Left cardiac atrium (tissue), 4 donors: ENCODE data around the gene DOC2B. TPM values are rescaled to one million over a fixed set of nuclear protein-coding genes. Genes with fewer than 3 reads are reported as not detected.
A peak's percentile ranks its signal among the peaks of the same experiment; 100 is the strongest.
"Not testable (repeated sequence)": the region's sequence is repeated elsewhere in the genome, so short reads cannot be mapped to it uniquely, and the experiment has no call there.

ENCODE experiments used
- ATAC-seq, 2 donors: fragments of 200-7000 bp; cut with Tn5 transposase; one replicate each; pipeline ENCODE4 v1.9.1; 2020; ENCODE audit warnings: mild to moderate bottlenecking in 2 of 2, moderate library complexity in 2 of 2
- DNase-seq: peaks from one replicate; pipeline ENCODE4 v3.0.0-alpha.2; 2020
- intact Hi-C, 2 donors: fragments of 100-400 bp; cut with DNase I; formaldehyde crosslinking; loops; one replicate each; pipeline versions ENCODE4 v1.14.1 to v1.15.1; 2022 to 2023
- total RNA-seq, 2 donors: library from RNA; stranded (reverse); fragmentation: NEBNext Ultra II Directional; extraction: Animal tissue kit (Norgen Biotek cat#: 25700); gene quantifications; one replicate each; pipeline ENCODE4 v1.2.1, GENCODE V29; 2021
- donor health status: DM: no; HTN: yes; CAD: no.
- donor health status: DM: no; HTN: yes; CAD: no; lungs with severe emphysema.
- donor health status: DM: yes; HTN: yes; CAD: no.
- donor health status: Dilated cardiomyopathy.

The DOC2B gene
- total RNA-seq, 2 donors from 2014 or later = 6.8 to 16.4 TPM

DNA sequence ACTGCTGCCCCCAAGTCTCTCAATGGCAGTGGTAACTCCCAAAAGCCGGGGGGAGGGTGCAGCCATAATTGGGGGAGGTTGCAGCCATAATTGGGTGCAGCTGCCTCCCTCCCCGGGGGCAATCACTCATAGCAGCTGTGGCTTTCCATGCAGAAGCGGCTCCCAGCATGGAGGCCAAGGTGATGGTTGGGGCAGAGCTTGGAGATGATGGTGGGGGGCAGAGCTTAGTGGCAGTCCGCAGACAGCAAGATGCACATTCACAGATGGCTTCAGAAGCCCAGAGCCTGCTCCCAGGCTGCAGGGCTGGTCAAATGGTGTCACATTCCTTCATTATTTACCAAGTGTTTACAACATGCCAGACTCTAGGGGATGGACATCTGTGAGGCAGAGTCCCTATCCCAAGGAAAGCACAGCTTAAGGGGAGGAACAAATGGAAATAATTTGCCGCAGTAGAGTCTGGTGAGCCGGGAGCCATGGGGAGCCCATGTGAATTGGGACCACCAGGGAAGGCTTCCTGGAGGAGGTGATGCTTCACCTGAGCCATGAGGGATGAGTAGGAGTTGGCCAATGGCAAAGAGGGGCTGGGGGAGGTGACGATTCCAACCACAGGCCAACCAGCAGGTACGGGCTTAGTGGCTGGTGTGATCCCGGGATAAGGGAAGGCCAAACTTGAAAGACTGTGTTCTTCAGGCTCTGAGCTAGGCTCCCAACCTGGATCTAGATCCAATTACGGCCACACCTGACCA is 8.1 kb downstream of the DOC2B start:
- no peak for ATAC-seq
- intact Hi-C loops = no loop called here
- DNase-seq = no peak

DNA sequence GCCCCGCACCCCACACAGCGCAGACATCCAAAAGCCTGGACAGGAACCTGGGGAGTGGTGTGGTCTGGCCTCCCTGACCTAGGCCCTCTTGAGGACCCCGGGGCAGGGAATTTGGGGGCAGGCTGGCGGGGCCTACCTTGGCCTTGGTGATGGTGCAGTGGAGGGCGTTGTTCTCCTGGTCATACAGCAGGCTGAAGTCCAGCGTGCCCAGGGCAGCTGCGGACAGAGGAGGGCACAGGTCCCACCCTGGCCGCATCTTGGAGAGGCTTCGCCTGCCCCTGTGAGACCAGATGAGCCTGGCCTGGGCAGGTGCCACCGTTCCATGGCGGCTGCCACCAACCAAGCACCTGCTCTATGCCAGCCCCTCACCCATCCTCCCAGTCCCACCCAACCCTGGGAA is 9.0 kb downstream of the DOC2B start:
- intact Hi-C loops = no loop called here
- ATAC-seq = no peak
- no peak for DNase-seq

DNA sequence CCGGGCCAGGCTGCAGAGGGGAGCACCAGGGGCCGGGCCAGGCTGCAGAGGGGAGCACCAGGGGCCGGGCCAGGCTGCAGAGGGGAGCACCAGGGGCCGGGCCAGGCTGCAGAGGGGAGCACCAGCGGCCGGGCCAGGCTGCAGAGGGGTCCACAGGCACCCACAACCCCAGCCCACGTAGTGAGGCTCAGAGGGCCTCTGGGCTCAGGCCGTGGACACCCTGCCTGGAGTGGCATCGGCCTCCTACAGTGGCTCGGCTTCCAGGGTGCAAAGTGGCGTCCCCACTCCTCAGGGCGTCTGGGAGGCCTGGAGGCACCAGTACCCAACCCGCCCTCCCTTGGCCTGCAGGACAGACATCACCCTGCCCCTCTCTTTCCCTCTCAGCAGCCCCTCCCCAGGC is 9.6 kb downstream of the DOC2B start:
- ATAC-seq (no peak), DNase-seq (no peak)
- intact Hi-C loops = no loop called here

DNA sequence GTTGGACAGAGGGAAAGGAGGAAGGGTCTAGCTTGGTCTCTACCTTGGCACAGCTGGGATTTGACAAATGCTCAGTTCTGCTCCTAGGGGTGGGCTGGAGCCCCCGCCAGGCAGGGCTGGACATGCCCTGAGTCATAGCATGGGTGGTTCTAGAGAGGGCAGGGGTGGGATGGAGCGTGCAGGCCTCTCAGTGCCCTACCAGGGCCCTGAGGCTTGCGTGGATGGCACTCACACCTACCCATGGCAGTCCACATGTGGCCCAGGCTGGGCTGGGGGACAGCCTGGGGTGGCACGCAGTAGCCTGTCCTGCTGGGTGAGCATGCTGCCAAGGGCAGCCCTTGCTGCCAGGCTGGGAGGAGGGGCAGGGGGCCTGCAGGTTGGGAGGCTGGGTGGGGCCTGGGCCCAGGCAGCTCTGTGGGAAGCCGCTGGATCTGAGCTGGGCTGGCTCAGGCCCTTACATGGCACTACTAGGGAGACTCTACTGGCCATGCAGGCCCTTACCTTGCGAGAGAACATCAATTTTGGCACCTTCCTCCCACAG is 11.2 kb downstream of the DOC2B start:
- ATAC-seq (no peak), DNase-seq (no peak)
- intact Hi-C loops = no loop called here

DNA sequence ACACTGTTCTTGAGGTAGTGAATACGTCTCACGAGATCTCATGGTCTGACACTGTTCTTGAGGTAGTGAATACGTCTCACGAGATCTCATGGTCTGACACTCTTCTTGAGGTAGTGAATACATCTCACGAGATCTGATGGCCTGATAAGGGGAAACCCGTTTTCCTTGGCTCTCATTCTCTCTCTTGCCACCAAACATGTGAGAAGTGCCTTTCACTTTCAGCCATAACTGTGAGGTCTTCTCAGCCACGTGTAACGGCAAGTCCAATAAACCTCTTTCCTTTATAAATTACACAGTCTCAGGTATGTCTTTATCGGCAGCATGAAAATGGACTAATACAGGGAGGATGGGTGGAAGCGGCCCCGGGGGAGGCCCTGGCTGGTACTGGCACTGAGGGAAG is 12.8 kb downstream of the DOC2B start:
- intact Hi-C loops, DNase-seq, ATAC-seq: not testable (repeated sequence)

DNA sequence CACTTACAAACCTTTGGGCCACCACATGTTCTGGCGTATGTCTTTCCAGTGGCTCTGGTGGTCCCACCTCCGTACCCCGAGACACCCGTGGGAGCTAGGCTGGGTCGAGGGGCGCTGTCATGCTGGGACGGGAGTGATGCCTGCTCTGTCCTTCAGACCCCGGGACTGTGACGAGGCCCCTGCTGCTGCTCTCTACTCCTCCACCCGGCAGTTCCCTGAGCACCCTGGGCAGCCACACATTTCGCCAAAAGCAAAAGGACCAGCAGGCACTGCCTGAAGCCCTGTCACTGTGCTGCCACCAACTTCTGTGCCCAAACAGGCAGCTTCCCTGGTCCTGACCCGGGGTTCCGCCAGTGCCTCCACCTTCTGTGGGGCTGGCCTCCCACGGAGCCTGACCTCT is 15.5 kb downstream of the DOC2B start:
- intact Hi-C loops = no loop called here
- DNase-seq (no peak), ATAC-seq (no peak)

DNA sequence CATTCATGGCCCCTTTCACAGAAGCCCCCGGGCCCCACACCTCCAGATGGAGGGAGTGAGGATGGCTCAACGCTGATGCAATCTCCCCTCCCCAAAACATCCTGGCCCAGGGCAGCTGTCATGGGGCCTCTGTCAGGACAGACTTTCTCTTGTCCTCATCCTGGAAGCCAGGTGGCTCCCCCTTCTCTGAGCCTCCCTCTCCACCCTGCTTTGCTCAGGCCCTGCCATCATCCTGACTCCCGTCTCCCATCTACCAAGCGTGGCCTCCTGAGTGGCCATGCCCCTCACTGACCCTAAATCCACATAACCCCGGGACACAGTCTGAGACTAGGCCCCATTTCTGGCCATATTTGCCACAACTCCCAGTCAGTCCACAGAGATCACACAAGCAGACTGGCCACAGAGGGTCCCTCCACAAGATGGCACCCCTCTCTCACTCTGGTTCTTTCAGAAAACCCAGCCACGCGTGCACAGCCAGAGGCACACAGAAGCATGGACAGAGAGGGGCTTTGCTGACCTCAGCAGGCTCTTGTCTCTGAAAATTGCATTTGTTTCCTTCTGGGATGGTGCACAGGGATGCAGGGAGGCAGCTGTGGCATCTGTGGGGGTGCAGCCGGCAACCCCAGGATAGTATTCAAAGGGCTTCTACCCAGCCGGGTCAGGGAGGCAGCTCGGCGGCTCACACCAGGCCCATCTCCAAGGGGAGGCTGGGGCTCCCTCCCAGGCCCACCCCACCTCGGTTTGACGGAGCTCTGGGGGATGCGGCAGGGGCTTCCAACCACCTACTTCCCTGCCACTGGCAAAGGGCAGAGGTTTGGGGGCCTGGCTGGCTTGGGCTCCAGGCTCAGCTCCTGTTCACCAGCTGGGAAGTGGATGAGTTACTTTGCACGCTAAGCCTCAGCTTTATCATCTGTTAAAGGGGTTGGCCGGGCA is 16.9 kb downstream of the DOC2B start:
- peak; percentile 65 for DNase-seq
- intact Hi-C loops = loop anchor here (5.0 kb wide), 1 partner anchor 223 kb away; no protein-coding TSS in a partner anchor
- ATAC-seq = peak; percentile 87 to 90

DNA sequence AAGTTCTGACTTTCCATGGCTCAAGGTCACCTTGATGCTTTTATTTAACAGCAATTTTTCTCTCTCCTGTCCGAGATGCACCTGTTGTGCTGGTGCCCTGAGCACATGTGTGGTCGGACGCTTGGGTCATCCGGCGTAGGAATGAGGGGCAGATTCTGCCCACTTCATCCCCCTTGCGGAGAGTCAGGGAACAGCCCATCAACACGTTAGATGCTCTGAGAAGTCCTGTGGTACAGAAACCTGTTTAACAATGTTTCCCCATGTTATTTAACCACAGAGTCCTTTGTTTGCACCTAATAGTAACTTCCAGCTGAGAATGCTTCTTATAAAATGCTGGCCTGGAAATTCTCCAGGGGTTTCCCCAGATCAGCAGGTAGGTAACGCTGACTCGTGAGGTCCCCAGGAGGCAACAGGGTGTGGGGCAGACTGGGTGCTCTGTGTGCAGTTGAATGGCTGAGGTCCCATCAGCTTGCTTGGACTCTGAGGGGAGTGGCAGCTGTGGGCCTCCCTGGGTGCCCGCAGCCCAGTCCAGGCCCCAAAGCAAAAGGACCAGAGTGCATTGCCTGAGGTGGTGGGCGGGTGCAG is 17.8 kb downstream of the DOC2B start:
- no peak for DNase-seq
- intact Hi-C loops = loop anchor here (5.0 kb wide), 1 partner anchor 224 kb away; no protein-coding TSS in a partner anchor
- no peak for ATAC-seq

DNA sequence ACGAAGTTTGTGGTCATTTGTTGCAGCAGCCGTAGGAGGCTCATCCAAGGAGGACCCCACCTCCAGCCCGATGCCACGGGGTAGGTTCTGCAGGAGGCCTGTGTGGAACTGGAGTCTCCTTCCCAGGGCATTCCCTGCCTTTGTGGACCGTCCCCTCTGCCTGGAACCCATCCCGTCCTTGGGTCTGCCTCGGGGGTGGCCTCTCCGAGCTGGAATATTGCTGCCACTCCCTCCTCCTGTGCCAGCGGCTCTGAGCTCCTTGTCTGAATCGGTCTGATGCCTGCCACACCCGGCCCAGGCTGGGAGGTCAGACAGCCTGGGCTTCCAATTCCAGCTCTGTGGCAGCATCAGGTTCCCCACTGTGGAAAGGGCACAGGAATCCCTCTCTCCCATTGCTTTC is 18.8 kb downstream of the DOC2B start:
- intact Hi-C loops = loop anchor here (5.0 kb wide), 1 partner anchor 225 kb away; no protein-coding TSS in a partner anchor
- DNase-seq = no peak
- no peak for ATAC-seq

DNA sequence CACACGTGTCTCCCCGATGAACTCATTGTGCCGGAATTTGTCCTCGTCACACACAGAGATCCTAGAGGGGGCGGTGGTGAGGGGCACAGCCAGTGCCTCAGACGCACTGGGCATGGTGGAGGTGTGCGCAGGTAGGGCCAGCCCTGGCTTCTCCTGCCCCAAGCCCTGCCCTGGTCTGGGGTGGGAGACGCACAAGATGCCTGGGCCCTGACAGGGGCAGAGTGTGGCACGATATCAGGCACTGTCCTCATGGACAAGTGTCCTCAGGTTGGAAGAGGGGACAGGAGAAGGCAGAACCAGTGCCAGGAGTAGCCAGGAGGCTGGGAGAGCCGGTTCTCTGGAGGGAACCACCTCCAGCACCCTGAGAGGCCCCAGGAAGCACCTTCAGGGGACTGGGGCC is 20.0 kb downstream of the DOC2B start:
- DNase-seq (no peak), ATAC-seq (no peak)
- intact Hi-C loops = loop anchor here (5.0 kb wide), 1 partner anchor 226 kb away; no protein-coding TSS in a partner anchor

DNA sequence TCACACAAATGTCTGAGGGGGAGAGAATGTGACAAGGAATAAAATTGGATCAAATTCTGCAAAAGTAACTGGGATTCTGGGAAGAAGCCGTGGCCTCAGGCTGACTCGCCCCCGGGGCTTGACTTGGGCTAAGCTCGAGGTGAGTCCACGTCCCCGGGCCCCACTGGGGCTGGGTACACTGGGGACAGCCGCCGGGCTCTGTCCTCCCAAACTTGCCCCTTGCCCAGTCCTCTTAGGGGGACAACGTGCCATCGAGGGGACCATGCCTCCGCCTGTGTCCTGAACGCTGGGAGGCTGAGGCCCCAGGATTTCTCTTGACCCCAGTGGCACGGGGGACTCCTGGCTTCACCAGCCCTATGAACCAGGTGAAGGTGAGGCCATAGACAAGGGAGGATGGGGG is 21.1 kb downstream of the DOC2B start:
- no peak for ATAC-seq
- intact Hi-C loops = loop anchor here (5.0 kb wide), 1 partner anchor 227 kb away; no protein-coding TSS in a partner anchor
- no peak for DNase-seq

DNA sequence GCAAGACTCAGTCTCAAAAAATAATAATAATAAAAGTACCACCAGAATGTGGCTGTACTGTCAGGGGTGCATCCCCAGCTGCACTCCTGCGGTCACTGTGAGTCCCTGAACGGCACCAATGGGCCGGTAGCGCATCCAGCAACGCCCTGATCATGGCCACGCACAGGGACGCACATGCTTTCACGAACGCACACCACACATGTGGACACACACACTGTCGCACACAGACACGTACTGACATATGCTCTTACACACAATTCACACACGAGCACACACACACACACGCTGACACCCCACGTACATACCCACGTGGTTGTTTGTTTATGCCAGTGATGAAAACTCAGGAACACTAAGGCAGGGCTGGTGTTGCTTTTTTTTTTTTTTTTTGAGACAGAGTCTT is 21.8 kb downstream of the DOC2B start:
- no peak for DNase-seq
- no peak for ATAC-seq
- intact Hi-C loops = loop anchor here (5.0 kb wide), 1 partner anchor 228 kb away; no protein-coding TSS in a partner anchor

DNA sequence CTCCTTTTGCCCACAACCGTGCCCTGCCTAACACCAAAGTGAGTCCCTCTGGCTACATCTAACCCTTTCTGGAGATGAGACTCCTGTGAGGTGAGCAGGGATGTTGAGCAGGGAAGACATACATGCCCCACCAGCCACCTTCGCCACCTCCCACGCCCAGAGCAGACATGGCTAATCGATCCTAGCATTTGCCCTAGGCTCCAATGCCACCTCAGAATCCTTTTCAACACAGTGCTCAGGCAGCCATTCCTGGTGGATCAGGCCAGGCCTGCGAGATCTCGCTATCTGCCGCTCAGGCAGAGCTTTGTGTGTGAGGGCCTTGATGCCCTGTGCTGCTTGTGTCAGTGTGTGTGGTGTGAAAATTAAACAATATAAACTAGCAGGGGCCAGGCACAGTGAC is 23.1 kb downstream of the DOC2B start:
- DNase-seq = no peak

DNA sequence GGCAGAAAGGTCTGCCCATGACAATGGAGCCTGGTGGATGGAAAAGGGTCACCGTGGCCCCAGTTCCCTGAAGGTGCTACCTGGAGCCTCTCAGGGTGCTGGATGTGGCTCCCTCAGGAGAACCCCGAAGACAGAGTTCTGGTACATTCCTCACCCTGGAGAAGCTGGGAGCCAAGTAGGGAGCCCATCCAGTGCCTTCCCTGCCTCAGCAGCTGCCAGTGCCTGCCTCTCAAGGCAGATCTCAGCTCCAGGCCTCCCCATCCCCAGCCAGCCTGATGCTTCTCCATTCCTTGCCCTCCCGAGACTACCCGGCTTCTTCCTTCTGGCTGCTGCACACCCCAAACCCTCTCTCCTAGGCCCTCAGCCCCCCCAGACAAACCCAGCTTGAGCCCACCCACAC is 23.5 kb downstream of the DOC2B start:
- ATAC-seq (no peak), DNase-seq (no peak)
- intact Hi-C loops = no loop called here

More for the DNA sequence above, 23.1 kb downstream of the DOC2B start:
- ATAC-seq = no peak
- intact Hi-C loops = no loop called here

DNA sequence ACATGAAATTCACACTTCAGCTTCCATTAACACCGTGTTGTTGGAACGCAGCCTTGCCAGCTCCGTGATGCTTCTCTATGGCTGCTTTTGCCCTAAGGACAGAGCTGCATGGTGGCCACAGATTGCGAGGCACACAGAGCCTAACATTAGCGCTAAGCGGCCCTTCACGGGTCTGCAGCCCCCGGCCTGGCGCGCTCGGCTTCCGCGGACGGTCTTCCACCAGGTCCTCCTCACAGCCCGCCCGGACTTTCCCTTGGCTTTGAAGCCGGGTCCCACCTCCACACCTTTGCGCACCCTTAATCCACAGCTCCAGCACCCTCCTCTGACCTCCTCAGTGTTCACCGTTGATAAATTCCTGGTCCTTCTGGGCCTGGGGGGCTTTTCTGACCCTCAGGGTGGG is 24.5 kb downstream of the DOC2B start:
- DNase-seq (peak; percentile 12), ATAC-seq (no peak)
- intact Hi-C loops = no loop called here

DNA sequence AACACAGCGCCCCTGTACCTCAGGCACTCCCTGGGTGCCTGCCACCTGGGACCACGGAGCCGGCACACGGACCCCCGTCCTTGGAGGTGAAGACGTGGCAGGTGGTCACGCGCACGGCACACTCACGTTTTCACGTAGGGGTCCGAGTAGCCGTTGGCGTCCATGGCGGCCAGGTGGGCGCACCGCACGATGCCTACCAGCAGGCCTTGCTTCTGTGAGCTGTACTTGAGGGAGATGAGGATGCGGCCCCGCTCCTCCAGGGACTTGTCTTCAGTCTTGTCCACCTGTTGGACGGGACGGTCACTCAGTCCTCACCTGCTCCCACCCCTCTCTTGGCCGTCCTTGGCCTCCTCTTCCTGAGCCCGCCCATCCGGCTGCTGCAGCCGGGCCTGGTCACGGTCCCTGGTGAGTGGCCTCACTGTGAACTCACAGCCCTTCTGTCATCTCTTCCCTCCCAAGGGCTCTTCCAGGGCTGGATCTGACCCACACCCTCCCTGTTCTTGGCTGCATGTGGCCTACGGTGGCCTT is 25.3 kb downstream of the DOC2B start:
- DNase-seq (peak; percentile 12), ATAC-seq (no peak)
- intact Hi-C loops = no loop called here

DNA sequence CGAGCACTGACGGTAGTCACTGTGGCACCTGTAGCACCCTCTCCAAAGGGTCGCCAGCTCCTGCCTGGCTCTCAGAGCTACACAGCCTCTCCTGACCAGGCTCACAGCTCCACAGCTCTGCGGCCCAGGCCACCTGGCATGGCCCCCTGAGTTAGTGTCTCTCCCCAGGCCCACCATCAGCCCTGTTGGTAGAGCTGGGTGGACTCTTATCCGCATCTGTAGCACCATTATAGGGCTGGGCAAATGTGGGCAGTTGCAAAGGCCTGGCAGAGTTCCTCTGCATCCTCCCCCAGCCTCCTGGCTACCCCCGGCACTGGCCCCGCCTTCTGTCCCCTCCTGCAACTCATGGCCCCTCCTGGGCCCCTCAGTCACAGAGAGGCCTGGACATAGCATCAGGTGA is 25.9 kb downstream of the DOC2B start:
- DNase-seq (no peak), ATAC-seq (no peak)
- intact Hi-C loops = no loop called here

DNA sequence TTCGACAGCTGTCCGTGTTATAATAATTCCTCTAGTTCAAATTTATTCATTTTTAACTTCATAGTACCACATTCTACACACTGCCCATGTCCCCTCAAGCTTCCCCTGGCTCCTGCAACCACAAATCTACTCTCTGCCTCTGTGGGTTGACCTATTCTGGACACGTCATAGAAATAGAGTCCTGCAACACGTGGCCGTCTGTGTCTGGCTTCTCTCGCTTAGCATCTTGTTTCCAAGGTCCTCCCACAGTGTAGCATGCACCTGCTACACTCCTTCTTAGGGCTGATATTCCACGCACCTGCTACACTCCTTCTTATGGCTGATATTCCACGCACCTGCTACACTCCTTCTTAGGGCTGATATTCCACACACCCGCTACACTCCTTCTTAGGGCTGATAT is 27.6 kb downstream of the DOC2B start:
- ATAC-seq = no peak
- DNase-seq = peak; percentile 2
- intact Hi-C loops = no loop called here

DNA sequence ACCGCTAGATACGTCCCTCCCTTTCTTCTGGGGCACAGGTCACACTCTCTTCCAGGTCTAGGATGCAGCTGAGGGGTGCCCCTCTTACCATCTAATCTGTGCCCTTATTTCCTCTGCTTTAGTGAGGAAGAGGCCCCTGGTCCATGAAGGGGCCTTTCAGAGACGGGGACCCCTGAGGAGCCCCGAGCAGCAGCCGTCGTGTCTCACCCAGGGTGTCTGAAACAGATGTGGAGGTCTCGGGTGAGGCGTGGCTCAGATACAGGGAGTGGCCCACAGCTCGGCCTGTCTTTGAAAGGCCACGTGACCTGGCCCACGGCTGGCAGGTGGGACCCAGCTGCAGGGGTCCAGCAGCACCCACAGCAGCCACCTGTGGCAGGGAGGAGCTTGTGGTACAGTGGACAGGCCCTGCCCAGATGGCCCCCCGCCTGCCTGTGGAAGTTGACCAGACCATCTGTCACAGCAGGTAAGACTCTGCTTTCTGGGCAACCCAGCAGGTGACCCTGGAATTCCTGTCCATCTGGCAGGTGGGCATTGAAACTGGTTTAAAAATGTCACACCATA is 28.5 kb downstream of the DOC2B start:
- ATAC-seq = no peak
- peak; percentile 17 for DNase-seq
- intact Hi-C loops = no loop called here
